Astrocyte (in vitro differentiated cells and primary cell): ENCODE data around the gene PTPRT.

Experiments used
- CTCF ChIP-seq: IDR thresholded peaks from 2 replicates; pipeline ENCODE4 v1.5.1; 2011; ENCODE audit warnings: low read depth, mild to moderate bottlenecking, inconsistent platforms, low read length, moderate library complexity; ENCODE audit not compliant: insufficient read depth
- EZH2 ChIP-seq: IDR thresholded peaks from 2 replicates; pipeline ENCODE4 v1.6.1; 2012; ENCODE audit warnings: mild to moderate bottlenecking, low read length, inconsistent platforms; ENCODE audit not compliant: insufficient read depth

GRCh38 chr20:43238833-43239232 is 49.1 kb upstream of the PTPRT start:
- TF ChIP-seq CTCF (no peak), EZH2 (no peak)
